ENCODE measurements around the gene PLXNA2. TPM values are rescaled to one million over a fixed set of nuclear protein-coding genes. Genes with fewer than 3 reads are reported as not detected.

Gene PLXNA2
- total RNA-seq, 1 experiment from 2014 or later, result 8.7 TPM

DNA sequence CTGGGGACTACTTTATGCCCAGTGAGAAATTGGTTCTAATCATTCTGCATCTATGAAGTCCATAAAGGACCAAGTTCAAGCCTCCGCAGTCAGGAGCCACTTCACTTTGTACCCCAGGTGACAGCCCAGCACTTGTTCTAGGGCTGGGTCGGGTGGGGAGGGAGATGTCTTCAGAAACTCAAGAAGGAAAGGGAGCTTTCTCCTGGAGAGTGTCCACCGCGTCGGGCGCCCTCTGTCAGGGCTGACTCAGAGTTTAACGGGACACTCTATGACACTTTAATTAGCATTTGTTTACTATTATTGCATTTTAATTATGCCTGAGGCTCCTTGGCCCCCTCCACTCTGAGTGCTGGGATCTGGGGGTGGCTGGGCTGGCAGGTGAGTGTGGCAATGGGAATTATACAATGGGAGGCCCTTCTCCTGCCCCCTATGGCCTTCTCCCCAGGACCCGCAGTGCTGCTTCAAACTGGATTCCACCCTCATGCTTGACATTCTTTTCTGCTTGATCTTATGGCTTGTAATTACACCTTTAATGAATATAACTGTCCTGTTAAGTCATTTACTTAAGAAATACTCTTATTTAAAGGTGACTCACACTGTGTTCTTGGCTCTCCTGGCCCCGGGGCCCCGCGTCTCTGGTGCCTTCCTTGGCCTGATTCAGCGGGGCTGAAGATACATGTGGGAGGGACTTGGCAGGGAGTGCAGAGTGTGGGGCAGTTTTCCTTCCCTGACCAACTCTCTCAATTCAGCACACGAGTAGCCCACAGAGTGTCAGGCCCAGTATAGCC lies 136.6 kb downstream of the PLXNA2 start:
- Histone ChIP-seq H3K4me1 (replicated peaks) (peaks cover 22% of the 10 kb centered on the region), H3K4me3 (no peak overlapping the region), H3K27me3 (replicated peaks) (no peaks in the 10 kb centered on the region), H3K9me3 (replicated peaks) (no peaks in the 10 kb centered on the region), H3K36me3 (peaks cover 15% of the 10 kb centered on the region), H3K27ac (peak overlapping the region; percentile 45)
- DNase-seq (ENCODE audit: low read depth in 1 of 2, low spot score in 2 of 2), result peak; percentile 67 to 77

DNA sequence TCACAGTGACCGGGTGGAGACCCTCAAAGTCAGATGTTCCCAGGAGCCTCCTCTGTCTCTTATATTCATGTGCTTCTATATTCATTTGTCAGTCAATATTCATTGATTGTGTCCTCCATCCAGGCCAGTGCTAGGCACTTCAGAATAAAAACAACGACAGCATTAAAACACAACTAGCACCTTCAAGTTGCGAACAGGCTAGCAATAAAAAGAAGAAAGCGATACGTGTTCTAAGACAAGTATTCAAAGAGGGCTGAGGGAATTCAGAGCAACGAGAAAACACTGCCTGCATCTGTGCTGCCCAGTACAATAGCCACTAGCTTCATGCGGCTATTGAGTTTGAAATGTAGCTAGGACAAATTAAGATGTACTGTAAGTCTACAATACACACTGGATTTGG lies 138.0 kb downstream of the PLXNA2 start:
- Histone ChIP-seq H3K9me3 (replicated peaks) (no peaks in the 10 kb centered on the region), H3K36me3 (peaks cover 18% of the 10 kb centered on the region), H3K4me3 (no peak overlapping the region), H3K4me1 (replicated peaks) (peaks cover 22% of the 10 kb centered on the region), H3K27me3 (replicated peaks) (no peaks in the 10 kb centered on the region), H3K27ac (no peak overlapping the region)
- no peak for DNase-seq (ENCODE audit: low read depth in 1 of 2, low spot score in 2 of 2)

DNA sequence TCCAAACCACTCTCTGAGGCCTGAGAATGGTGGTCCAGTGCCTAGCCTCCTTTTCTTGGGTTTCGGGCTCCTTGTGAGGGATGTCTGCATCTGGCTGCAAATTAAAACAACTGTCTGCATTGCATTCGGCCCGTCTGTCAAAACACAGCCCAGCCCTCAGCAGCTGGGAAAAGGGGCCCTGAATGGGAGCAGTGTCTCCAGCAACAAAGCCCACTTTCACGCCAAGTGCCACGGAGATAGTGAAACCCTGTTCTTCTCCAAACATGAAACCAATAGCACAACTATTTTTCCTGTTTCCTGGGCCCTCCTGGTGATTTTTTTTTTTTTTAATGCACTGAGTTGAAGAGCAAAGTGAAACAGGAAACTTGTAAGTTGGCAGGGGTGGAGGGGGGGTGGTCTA lies 138.4 kb downstream of the PLXNA2 start:
- Histone ChIP-seq H3K4me3 (no peak overlapping the region), H3K4me1 (replicated peaks) (peaks cover 22% of the 10 kb centered on the region), H3K36me3 (peaks cover 18% of the 10 kb centered on the region), H3K27me3 (replicated peaks) (no peaks in the 10 kb centered on the region), H3K9me3 (replicated peaks) (no peaks in the 10 kb centered on the region), H3K27ac (no peak overlapping the region)
- no peak for DNase-seq (ENCODE audit: low read depth in 1 of 2, low spot score in 2 of 2)

DNA sequence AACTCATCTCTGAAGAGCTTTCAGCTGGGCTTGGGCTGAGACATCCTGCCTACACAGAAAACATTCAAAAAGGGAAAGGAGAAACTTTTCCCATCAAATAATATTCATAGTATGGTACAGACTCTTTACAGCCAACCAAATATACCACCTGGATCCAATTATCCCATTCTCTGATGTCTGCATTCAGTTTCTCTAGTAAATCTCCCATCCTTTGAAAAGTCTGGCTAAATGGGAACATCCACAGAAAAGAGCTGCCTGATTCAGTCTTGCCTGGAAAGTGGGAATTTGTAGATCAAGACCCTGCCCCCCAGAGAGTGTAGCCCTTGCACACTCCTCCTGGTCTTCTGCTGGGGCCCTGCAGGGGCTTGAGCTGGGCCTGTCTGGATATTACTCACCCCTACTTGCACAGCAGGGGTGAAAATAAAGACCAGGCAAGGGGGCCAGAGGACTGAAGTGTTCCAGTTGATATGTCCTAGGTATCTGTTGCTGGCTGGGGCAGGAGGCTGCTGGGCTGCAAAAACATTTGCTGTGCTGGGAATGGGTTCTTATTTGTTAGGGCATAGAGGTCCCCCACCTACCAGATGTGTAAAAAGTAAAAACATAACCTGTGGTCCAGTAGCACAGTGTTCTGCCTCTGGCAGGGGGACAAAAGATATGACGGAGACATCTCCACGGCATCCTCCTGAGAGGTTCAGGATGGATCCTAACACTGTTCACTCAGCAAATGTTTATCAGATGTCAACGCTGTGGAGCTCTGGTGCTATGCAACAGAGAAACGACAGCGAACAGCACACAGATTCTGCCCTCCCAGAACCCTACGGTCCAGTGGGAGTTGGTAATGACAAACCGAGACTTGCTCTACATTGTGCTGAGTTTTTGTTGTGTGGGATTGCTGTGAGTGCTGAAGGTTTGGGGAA lies 140.3 kb downstream of the PLXNA2 start:
- no peak overlapping the region for H3K27ac ChIP-seq
- no peak overlapping the region for H3K4me3 ChIP-seq
- H3K36me3 ChIP-seq, result peaks cover 19% of the 10 kb centered on the region
- H3K27me3 ChIP-seq (replicated peaks), result no peaks in the 10 kb centered on the region
- peaks cover 21% of the 10 kb centered on the region for H3K4me1 ChIP-seq (replicated peaks)
- DNase-seq (ENCODE audit: low read depth in 1 of 2, low spot score in 2 of 2), result no peak
- H3K9me3 ChIP-seq (replicated peaks), result no peaks in the 10 kb centered on the region

DNA sequence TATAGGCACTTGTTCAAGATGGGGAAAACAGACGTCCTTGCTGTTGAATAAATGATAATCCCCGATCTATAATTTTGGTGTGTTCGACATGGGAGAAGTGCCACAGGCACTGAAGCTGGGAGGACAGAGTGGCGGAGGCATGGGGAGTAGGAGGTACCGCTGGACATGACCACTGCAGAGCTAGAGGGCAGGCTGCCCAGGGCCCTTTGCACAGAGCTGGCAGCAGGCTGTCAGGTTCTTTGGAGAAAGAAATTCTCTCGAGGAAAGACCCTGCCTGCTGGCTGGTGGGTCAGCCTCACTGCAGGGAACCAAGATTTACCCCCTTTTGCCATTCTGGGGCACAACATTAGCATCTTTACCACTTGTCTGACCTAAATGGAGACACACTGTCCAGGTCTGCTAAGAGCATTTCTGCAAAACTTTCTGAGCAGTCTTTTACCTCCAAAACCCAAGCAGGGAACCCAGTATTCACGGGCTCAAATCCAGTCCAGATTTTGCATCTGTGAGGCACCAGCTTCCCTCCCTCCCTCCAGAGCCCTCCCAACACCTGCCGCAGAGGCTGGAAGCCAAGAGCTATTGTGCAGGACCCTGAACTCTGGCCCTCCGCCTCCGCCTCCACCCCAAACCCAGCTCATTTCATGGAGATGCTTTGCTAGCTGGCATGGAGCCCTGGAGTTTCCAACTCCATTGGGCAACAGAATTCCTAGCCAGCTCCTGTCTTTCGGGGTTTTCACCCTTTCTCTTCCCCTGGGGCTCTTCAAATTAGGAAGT lies 142.3 kb downstream of the PLXNA2 start:
- Histone ChIP-seq H3K4me3 (no peak overlapping the region), H3K36me3 (peaks cover 35% of the 10 kb centered on the region), H3K9me3 (replicated peaks) (no peaks in the 10 kb centered on the region), H3K4me1 (replicated peaks) (peaks cover under 1% of the 10 kb centered on the region; the same call in 1 of the 2 replicates), H3K27ac (no peak overlapping the region), H3K27me3 (replicated peaks) (no peaks in the 10 kb centered on the region)
- no peak for DNase-seq (ENCODE audit: low read depth in 1 of 2, low spot score in 2 of 2)

DNA sequence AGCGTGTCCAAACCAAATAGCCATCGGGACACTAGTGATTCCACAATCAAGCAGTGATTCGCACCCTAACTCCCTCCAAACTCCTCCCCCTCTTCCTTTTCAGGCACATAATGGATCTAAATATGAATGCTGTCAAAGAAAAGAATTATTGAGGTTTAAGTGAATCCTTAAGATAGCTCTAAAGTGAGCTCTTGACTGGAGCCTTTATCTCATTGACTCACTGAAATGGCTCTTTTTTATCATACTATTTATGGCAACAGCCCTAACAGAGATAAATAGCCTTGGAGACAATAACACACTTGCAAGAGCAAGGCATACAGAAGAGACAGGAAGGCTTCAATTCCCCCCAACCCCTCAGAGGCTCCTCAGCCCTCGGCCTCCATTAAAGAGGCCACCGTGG lies 143.3 kb downstream of the PLXNA2 start:
- no peaks in the 10 kb centered on the region for H3K27me3 ChIP-seq (replicated peaks)
- H3K4me1 ChIP-seq (replicated peaks), result no peaks in the 10 kb centered on the region; the same call in 1 of the 2 replicates
- no peaks in the 10 kb centered on the region for H3K9me3 ChIP-seq (replicated peaks)
- DNase-seq (ENCODE audit: low read depth in 1 of 2, low spot score in 2 of 2), result no peak
- H3K4me3 ChIP-seq, result no peak overlapping the region
- H3K27ac ChIP-seq, result no peak overlapping the region
- H3K36me3 ChIP-seq, result peaks cover 41% of the 10 kb centered on the region

DNA sequence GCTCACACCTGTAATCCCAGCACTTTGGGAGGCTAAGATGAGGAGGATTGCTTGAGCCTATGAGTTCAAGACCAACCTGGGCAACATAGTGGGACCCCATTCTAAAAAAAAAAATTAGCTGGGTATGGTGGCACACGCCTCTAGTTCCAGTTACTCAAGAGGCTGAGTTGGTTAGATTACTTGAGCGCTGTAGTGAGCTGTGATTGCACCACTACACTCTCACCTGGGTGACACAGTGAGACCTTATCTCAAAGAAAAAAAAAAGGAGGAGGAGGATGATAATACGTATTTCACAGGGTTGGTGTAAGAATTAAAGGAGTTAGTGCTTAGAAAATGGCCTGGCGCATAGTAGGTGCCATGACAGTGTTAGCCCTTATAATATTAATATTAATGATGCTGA lies 144.1 kb downstream of the PLXNA2 start:
- no peak overlapping the region for H3K4me3 ChIP-seq
- H3K27ac ChIP-seq, result no peak overlapping the region
- no peaks in the 10 kb centered on the region for H3K27me3 ChIP-seq (replicated peaks)
- DNase-seq (ENCODE audit: low read depth in 1 of 2, low spot score in 2 of 2), result no peak
- H3K4me1 ChIP-seq (replicated peaks), result no peaks in the 10 kb centered on the region; the same call in 1 of the 2 replicates
- no peaks in the 10 kb centered on the region for H3K9me3 ChIP-seq (replicated peaks)
- peaks cover 48% of the 10 kb centered on the region for H3K36me3 ChIP-seq

DNA sequence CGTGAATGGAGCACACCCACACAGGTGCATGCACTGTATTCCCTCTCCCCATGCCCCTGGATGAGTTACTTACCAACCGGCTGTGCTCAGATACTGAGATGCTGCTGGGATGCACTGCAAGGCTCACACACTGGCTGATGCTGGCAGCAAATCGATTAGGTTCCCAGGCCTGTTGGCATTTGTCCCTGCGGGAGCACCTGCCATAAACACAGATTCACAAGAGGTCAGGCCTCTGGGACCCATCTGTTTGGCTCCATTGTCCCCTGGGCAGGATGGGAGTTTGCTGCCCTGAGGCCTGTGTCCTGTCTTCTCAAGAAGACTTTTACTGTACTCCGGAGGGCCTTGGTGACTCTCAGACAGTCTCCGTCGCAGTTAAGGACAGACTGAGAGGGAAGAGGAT lies 145.4 kb downstream of the PLXNA2 start:
- Histone ChIP-seq H3K27ac (no peak overlapping the region), H3K4me3 (no peak overlapping the region)

DNA sequence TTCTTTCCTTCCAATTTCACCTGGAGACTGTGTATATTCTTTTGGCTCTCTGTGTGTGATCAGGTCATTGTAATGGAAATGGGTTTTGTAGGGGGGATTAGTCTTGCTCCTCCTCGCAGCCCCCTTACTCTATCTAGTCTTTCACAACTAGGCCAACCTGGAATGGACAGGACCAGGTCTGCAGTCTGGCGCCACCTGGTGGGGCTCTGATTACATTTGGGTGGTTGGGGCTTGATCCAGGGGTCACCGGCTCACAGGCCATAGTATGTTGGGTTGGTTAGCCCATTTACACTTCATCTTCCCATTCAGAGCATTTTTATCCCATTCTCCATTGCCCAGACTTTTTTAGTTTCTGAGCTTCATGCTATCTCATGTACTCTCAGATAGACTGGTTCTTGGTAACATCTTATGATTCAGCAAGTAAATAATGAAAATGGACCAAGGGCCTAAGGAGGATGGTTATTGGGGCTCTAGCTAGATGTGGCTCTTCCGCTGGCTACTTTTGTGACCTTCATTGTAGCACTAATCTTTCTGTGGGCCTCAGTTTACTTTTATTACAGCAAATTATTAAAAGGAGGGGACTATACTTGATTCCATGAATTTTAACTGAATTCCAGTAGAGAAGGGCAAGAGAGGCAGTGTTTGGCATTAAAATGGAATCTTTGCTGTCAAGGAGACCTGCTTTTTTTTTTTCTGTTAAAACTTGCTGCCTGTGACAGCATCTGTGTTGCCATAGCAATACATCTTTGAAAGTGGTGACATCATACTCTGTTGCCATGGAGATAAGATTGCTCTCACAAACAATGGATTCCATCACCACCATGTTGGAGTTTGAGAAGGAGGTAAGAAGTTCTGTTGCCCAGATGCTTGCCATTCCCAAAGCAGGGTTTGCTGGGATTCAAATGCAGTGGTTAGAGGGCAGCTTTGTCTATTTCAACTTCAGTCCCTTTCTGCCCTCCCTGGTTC lies 150.1 kb downstream of the PLXNA2 start:
- DNase-seq (ENCODE audit: low read depth in 1 of 2, low spot score in 2 of 2), result peak; percentile 34 to 64
- Histone ChIP-seq H3K4me3 (no peak overlapping the region), H3K9me3 (replicated peaks) (no peaks in the 10 kb centered on the region), H3K4me1 (replicated peaks) (peaks cover 17% of the 10 kb centered on the region), H3K27ac (peak overlapping the region; percentile 37), H3K27me3 (replicated peaks) (no peaks in the 10 kb centered on the region), H3K36me3 (peaks cover 78% of the 10 kb centered on the region)

More for the DNA sequence above, 145.4 kb downstream of the PLXNA2 start:
- H3K27me3 ChIP-seq (replicated peaks), result no peaks in the 10 kb centered on the region
- DNase-seq (ENCODE audit: low read depth in 1 of 2, low spot score in 2 of 2), result no peak
- H3K4me1 ChIP-seq (replicated peaks), result no peaks in the 10 kb centered on the region; the same call in 1 of the 2 replicates
- no peaks in the 10 kb centered on the region for H3K9me3 ChIP-seq (replicated peaks)
- peaks cover 56% of the 10 kb centered on the region for H3K36me3 ChIP-seq

DNA sequence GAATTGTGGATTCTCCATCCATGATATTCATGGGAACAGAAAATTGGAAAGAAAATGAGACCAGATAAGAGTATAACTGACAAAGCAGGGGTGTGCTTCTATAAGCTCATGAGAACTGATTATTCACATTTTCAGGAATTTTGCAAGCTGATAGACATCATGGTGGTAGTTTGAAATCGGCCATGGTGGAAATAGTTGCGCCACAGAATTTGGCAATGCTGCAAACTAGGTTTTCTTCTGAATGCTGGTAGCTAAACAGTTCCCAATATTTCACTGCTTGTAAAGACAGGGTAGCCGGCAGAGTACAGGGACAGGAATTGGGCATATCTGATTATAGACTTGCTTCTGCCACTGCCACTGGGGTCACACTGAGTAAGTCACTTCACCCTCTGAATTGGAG lies 151.1 kb downstream of the PLXNA2 start:
- no peak overlapping the region for H3K4me3 ChIP-seq
- H3K36me3 ChIP-seq, result peaks cover 76% of the 10 kb centered on the region
- DNase-seq (ENCODE audit: low read depth in 1 of 2, low spot score in 2 of 2), result no peak
- H3K27me3 ChIP-seq (replicated peaks), result no peaks in the 10 kb centered on the region
- no peaks in the 10 kb centered on the region for H3K9me3 ChIP-seq (replicated peaks)
- H3K4me1 ChIP-seq (replicated peaks), result peaks cover 17% of the 10 kb centered on the region
- H3K27ac ChIP-seq, result no peak overlapping the region

DNA sequence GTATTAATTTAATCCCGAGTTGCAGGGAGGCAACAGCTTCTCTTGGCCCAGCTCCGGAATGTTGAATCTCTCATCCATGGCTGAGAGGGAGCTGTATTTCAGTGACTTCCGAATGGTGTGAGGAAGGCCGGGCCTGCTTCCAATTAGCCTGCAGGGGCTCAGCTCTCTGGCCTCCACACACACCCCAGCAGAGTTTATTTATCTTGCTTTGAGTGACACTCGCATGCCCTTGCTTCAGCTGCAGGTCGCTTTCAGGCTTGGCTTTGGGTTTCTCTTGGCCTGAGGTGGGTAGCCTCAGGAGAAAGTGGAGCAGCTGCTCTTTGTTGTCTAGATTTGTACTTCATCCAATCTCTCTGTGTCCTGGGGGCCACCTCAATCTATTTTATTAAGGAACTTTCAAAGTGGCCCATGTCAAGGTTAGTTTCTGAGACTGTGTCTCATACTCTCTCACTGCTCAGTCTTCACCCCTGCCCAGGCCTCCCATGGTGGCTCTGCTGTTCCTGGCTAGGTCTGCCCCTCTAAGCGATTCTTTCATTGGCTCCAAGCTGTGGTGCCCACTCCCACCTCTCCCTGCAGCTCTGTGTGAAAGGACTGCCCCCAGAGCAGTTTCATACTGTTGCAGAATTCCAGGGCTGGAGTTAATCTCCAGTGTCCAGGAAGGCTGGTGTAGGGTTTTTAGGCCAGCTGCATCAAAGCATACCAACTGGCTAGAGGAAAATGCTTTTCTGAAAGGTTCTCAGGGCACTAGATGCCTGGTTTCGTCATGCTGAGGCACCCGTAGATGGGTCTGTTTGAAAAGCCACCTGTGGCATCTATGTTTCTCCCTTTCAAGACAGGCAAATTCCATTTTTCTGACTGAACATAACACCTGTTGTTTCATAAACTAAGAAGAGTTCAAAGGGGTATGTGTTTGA lies 153.5 kb downstream of the PLXNA2 start:
- peak; percentile 60 to 66 for DNase-seq (ENCODE audit: low read depth in 1 of 2, low spot score in 2 of 2)
- Histone ChIP-seq H3K27ac (no peak overlapping the region), H3K4me3 (no peak overlapping the region)

More for the DNA sequence above, 153.5 kb downstream of the PLXNA2 start:
- H3K27me3 ChIP-seq (replicated peaks), result no peaks in the 10 kb centered on the region
- H3K36me3 ChIP-seq, result peaks cover 69% of the 10 kb centered on the region
- peaks cover 26% of the 10 kb centered on the region for H3K4me1 ChIP-seq (replicated peaks)
- no peaks in the 10 kb centered on the region for H3K9me3 ChIP-seq (replicated peaks)

Measured in SJSA1 (cell line).